ENCODE measurements around the gene PRCP.

GRCh38 chr11:82927264-82927880 is 27.1 kb upstream of the PRCP start:
- TF ChIP-seq POLR2A (IDR thresholded peaks at IDR 0.05; ENCODE audit: low read length) (no peak), GATA1 (IDR thresholded peaks at IDR 0.05; ENCODE audit: low read depth, low read length) (no peak)
